K562 (cell line): ENCODE measurements around the gene SNAI1. TPM values are rescaled to one million over a fixed set of nuclear protein-coding genes. Genes with fewer than 3 reads are reported as not detected.
A peak's percentile ranks its signal among the peaks of the same experiment; 100 is the strongest.

Source experiments
- BCOR ChIP-seq: fragments of 450-650 bp; IDR thresholded peaks from 2 replicates; pipeline ENCODE4 v1.6.1; 2016
- CREB3L1 ChIP-seq: fragments of 450-650 bp; IDR thresholded peaks from 2 replicates; pipeline ENCODE4 v1.6.1; 2014; ENCODE audit warnings: low read depth, mild to moderate bottlenecking, moderate library complexity, borderline replicate concordance
- ESRRA ChIP-seq: fragments of 450-650 bp; IDR thresholded peaks from 2 replicates; pipeline ENCODE4 v1.6.1; 2014; ENCODE audit warnings: low read depth, mild to moderate bottlenecking, moderate library complexity, borderline replicate concordance
- FOXA3 ChIP-seq, 2 experiments: fragments of 450-650 bp in 1 of 2; sonication (generic) in 1 of 2; formaldehyde crosslinking; IDR thresholded peaks in 1 of 2; conservative IDR thresholded peaks in 1 of 2; 2 replicates each; pipeline versions ENCODE4 v1.4.0 to v1.8.0; 2020 to 2022; ENCODE audit warnings: mild to moderate bottlenecking in 2 of 2, missing genetic modification reagents in 1 of 2
- GABPA ChIP-seq: fragments of 200-800 bp; sonication (Bioruptor generic); conservative IDR thresholded peaks from 2 replicates; pipeline ENCODE4 v1.6.1; 2016; ENCODE audit warnings: low read depth, missing genetic modification characterization, missing compliant biosample characterization
- LCOR ChIP-seq: sonication (generic); formaldehyde crosslinking; IDR thresholded peaks from 2 replicates; pipeline ENCODE4 v1.8.0; 2022; ENCODE audit warnings: mild to moderate bottlenecking, missing genetic modification reagents
- MLLT1 ChIP-seq, 2 experiments: fragments of 450-650 bp; IDR thresholded peaks; 2 replicates each; pipeline ENCODE4 v1.6.1; 2016
- PML ChIP-seq: IDR thresholded peaks from 2 replicates; pipeline ENCODE4 v1.6.1; 2012; ENCODE audit warnings: low read length, inconsistent platforms
- RHOXF2B ChIP-seq: fragments of 250-450 bp; sonication (Bioruptor Pico); conservative IDR thresholded peaks from 2 replicates; pipeline ENCODE4 v1.5.1; 2021
- SAP30 ChIP-seq: fragments of 200-600 bp; sonication (generic); IDR thresholded peaks from 2 replicates; pipeline ENCODE4 v1.6.1; 2012; ENCODE audit warnings: borderline replicate concordance, low read depth, mild to moderate bottlenecking, moderate library complexity, low read length, control low read depth, inconsistent platforms; ENCODE audit not compliant: insufficient read depth, poor library complexity, severe bottlenecking
- TAF15 ChIP-seq: fragments of 200-400 bp; formaldehyde crosslinking; IDR thresholded peaks from 2 replicates; pipeline ENCODE4 v1.6.1; 2017; ENCODE audit warnings: mild to moderate bottlenecking, low read depth, low read length, moderate library complexity
- XRCC3 ChIP-seq: fragments of 450-650 bp; IDR thresholded peaks from 2 replicates; pipeline ENCODE4 v1.6.1; 2017; ENCODE audit warnings: mild to moderate bottlenecking, moderate library complexity
- YBX1 ChIP-seq: fragments of 450-650 bp; IDR thresholded peaks from 2 replicates; pipeline ENCODE4 v1.7.1; 2016; ENCODE audit warnings: mild to moderate bottlenecking
- ZEB2 ChIP-seq: fragments of 450-650 bp; IDR thresholded peaks from 2 replicates; pipeline ENCODE4 v1.6.1; 2016
- polyA plus RNA-seq, 8 experiments: library from polyadenylated mRNA; depleted of rRNA in 4 of 8; stranded (reverse) in 5 of 8; unstranded in 3 of 8; fragments of >200 nt; fragmentation: Nextera tagmentation in 2 of 8; fragmentation: Illumina TruSeq in 1 of 8; extraction: Ambion mirVana in 2 of 8; extraction: Trizol in 1 of 8; gene quantifications; 2 replicates each; pipeline versions ENCODE4 v1.2.1 to v1.2.3, GENCODE V29; 2011 to 2014; ENCODE audit warnings: inconsistent platforms in 1 of 8, missing spikeins in 1 of 8
- total RNA-seq, 7 experiments: library from RNA; depleted of rRNA in 6 of 7; stranded (reverse); fragments of >200 nt in 6 of 7; fragmentation: Illumina TruSeq in 2 of 7; extraction: Trizol in 2 of 7; gene quantifications; 2 replicates each; pipeline versions ENCODE4 v1.2.1 to v1.2.3, GENCODE V29; 2011 to 2021; ENCODE audit warnings: low replicate concordance in 1 of 7
- TF ChIP-seq, protein P1 (sequence below), 3 experiments: IDR thresholded peaks in 2 of 3; conservative IDR thresholded peaks in 1 of 3; 2 replicates each; pipeline ENCODE4 v1.5.1; 2011 to 2012; ENCODE audit warnings: low read length in 3 of 3, mild to moderate bottlenecking in 3 of 3, control low read depth in 2 of 3, improper control_type of control experiment in 1 of 3, inconsistent platforms in 1 of 3, low read depth in 1 of 3, mixed read lengths in 1 of 3, moderate library complexity in 1 of 3; ENCODE audit not compliant: insufficient read depth in 2 of 3
- TF ChIP-seq, protein P2 (sequence below): sonication (generic); formaldehyde crosslinking; IDR thresholded peaks from 2 replicates; pipeline ENCODE4 v1.8.0; 2022; ENCODE audit warnings: mild to moderate bottlenecking, missing genetic modification reagents, borderline replicate concordance
- TF ChIP-seq, protein P3 (sequence below): fragments of 250-450 bp; sonication (Bioruptor Pico); IDR thresholded peaks from 2 replicates; pipeline ENCODE4 v1.4.0; 2020; ENCODE audit warnings: borderline replicate concordance

SNAI1 gene
- total and polyA plus RNA-seq, 9 of the 15 experiments (the other 6 are each of a cell fraction or from before 2014, with no cell fraction given): 0.32 to 11.6 (median 2.0) TPM

DNA sequence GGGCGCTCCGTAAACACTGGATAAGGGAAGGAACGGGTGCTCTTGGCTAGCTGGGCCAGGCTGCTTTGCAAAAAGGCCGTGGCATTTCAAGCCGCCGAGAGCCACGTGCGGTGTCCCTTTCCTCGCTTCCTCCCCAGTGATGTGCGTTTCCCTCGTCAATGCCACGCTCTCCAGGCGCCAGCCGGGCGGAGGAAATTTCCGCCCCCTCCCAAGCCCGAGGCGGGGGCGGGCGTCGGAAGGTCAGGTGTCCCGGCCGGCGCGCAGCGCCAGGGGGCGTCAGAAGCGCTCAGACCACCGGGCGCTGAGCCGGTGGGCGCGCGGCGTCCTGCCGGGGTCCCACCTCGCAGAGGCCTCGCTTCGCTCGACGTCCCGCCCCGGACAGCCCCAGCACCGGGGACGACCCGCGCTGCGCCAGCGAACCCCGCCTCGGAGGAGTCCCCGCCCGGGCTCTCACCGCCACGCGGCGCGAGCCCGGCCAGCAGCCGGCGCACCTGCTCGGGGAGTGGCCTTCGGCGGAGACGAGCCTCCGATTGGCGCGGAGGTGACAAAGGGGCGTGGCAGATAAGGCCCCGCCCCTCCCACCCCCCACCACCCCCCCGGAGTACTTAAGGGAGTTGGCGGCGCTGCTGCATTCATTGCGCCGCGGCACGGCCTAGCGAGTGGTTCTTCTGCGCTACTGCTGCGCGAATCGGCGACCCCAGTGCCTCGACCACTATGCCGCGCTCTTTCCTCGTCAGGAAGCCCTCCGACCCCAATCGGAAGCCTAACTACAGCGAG is at the start of gene SNAI1 (continued):
- TF ChIP-seq, protein P1, sequence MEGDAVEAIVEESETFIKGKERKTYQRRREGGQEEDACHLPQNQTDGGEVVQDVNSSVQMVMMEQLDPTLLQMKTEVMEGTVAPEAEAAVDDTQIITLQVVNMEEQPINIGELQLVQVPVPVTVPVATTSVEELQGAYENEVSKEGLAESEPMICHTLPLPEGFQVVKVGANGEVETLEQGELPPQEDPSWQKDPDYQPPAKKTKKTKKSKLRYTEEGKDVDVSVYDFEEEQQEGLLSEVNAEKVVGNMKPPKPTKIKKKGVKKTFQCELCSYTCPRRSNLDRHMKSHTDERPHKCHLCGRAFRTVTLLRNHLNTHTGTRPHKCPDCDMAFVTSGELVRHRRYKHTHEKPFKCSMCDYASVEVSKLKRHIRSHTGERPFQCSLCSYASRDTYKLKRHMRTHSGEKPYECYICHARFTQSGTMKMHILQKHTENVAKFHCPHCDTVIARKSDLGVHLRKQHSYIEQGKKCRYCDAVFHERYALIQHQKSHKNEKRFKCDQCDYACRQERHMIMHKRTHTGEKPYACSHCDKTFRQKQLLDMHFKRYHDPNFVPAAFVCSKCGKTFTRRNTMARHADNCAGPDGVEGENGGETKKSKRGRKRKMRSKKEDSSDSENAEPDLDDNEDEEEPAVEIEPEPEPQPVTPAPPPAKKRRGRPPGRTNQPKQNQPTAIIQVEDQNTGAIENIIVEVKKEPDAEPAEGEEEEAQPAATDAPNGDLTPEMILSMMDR (IDR thresholded peaks at IDR 0.05 in 2 of 3, conservative IDR thresholded peaks at IDR 0.05 in 1 of 3; ENCODE audit: insufficient read depth in 2 of 3, low read depth in 1 of 3, low read length in 3 of 3): peak; percentile 65 to 78 (median 68)
- TF ChIP-seq LCOR (CRISPR knock-in tag) (peak; percentile 79), GABPA (tag) (peak; percentile 32; the same call in 1 of the 2 replicates), MLLT1 (IDR thresholded peaks at IDR 0.05) (no peak; a peak in 1 of 4 replicates), TAF15 (no peak), RHOXF2B (no peak), ZEB2 (0 out of 2 replicates have a peak, but pooled peaks have one; percentile 53), ESRRA (peak; percentile 87), YBX1 (no peak), PML (peak; percentile 77), SAP30 (peak; percentile 62), FOXA3 (CRISPR knock-in tag; conservative IDR thresholded peaks at IDR 0.05 in 1 of 2, IDR thresholded peaks at IDR 0.05 in 1 of 2) (peak in 1 of 2 experiments; percentile 84; a peak in 3 of 4 replicates), CREB3L1 (peak; percentile 96), XRCC3 (no peak), BCOR (peak; percentile 73; the same call in 1 of the 2 replicates)
- TF ChIP-seq, protein P2, sequence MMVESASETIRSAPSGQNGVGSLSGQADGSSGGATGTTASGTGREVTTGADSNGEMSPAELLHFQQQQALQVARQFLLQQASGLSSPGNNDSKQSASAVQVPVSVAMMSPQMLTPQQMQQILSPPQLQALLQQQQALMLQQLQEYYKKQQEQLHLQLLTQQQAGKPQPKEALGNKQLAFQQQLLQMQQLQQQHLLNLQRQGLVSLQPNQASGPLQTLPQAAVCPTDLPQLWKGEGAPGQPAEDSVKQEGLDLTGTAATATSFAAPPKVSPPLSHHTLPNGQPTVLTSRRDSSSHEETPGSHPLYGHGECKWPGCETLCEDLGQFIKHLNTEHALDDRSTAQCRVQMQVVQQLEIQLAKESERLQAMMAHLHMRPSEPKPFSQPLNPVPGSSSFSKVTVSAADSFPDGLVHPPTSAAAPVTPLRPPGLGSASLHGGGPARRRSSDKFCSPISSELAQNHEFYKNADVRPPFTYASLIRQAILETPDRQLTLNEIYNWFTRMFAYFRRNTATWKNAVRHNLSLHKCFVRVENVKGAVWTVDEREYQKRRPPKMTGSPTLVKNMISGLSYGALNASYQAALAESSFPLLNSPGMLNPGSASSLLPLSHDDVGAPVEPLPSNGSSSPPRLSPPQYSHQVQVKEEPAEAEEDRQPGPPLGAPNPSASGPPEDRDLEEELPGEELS: peak; percentile 95
- TF ChIP-seq, protein P3, sequence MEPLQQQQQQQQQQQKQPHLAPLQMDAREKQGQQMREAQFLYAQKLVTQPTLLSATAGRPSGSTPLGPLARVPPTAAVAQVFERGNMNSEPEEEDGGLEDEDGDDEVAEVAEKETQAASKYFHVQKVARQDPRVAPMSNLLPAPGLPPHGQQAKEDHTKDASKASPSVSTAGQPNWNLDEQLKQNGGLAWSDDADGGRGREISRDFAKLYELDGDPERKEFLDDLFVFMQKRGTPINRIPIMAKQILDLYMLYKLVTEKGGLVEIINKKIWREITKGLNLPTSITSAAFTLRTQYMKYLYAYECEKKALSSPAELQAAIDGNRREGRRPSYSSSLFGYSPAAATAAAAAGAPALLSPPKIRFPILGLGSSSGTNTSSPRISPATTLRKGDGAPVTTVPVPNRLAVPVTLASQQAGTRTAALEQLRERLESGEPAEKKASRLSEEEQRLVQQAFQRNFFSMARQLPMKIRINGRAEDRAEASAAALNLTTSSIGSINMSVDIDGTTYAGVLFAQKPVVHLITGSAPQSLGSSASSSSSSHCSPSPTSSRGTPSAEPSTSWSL: no peak
